Liver (tissue), 9 donors: ENCODE measurements around the gene UPK1A. TPM values are rescaled to one million over a fixed set of nuclear protein-coding genes. Genes with fewer than 3 reads are reported as not detected.

Experiments used
- DNase-seq: peaks from one replicate; pipeline ENCODE4 v3.0.0-alpha.2; 2017; ENCODE audit warnings: low spot score
- H3K27ac ChIP-seq, 2 donors: one replicate each; pipeline ENCODE4 v1.7.0; 2013; ENCODE audit warnings: inconsistent platforms in 2 of 2, low read length in 2 of 2, control low read depth in 1 of 2, low read depth in 1 of 2, mild to moderate bottlenecking in 1 of 2
- H3K27me3 ChIP-seq, 4 donors: one replicate each; pipeline versions ENCODE4 v1.6.1 to v1.7.0; 2013; ENCODE audit warnings: low read length in 3 of 4, inconsistent platforms in 1 of 4, mild to moderate bottlenecking in 1 of 4, moderate library complexity in 1 of 4; ENCODE audit not compliant: control insufficient read depth in 4 of 4, insufficient read depth in 4 of 4
- H3K36me3 ChIP-seq, 4 donors: one replicate each; pipeline versions ENCODE4 v1.6.1 to v1.7.0; 2013; ENCODE audit warnings: low read length in 3 of 4, mild to moderate bottlenecking in 3 of 4, low read depth in 1 of 4, moderate library complexity in 1 of 4; ENCODE audit not compliant: control insufficient read depth in 4 of 4, insufficient read depth in 3 of 4
- H3K4me1 ChIP-seq, 4 donors: one replicate each; pipeline versions ENCODE4 v1.6.1 to v1.7.0; 2013; ENCODE audit warnings: low read length in 3 of 4, mild to moderate bottlenecking in 3 of 4, moderate library complexity in 1 of 4; ENCODE audit not compliant: control insufficient read depth in 4 of 4, insufficient read depth in 4 of 4
- H3K4me3 ChIP-seq, 3 donors: one replicate each; pipeline versions ENCODE4 v1.6.1 to v1.7.0; 2013; ENCODE audit warnings: low read length in 3 of 3, control low read depth in 1 of 3, low read depth in 1 of 3, mild to moderate bottlenecking in 1 of 3
- H3K9ac ChIP-seq, 2 donors: one replicate each; pipeline ENCODE4 v1.7.0; 2013; ENCODE audit warnings: low read length in 2 of 2, mild to moderate bottlenecking in 2 of 2, moderate library complexity in 2 of 2, control low read depth in 1 of 2, low read depth in 1 of 2
- H3K9me3 ChIP-seq, 4 donors: one replicate each; pipeline versions ENCODE4 v1.6.1 to v1.7.0; 2013; ENCODE audit warnings: low read length in 3 of 4; ENCODE audit not compliant: control insufficient read depth in 4 of 4
- EGR1 ChIP-seq, 2 donors: IDR thresholded peaks; 2 replicates each; pipeline ENCODE4 v1.6.1; 2016 to 2018; ENCODE audit warnings: antibody characterized with exemption in 2 of 2, low read depth in 2 of 2
- FOXA1 ChIP-seq: IDR thresholded peaks from 2 replicates; pipeline ENCODE4 v1.6.1; 2016; ENCODE audit warnings: antibody characterized with exemption
- FOXA2 ChIP-seq: IDR thresholded peaks from 2 replicates; pipeline ENCODE4 v1.6.1; 2016; ENCODE audit warnings: antibody characterized with exemption
- GABPA ChIP-seq, 2 donors: IDR thresholded peaks in 1 of 2; conservative IDR thresholded peaks in 1 of 2; 2 replicates each; pipeline ENCODE4 v1.6.1; 2016; ENCODE audit warnings: antibody characterized with exemption in 2 of 2, mild to moderate bottlenecking in 1 of 2, moderate library complexity in 1 of 2
- HNF4A ChIP-seq, 2 donors: conservative IDR thresholded peaks; 2 replicates each; pipeline ENCODE4 v1.6.1; 2016; ENCODE audit warnings: antibody characterized with exemption in 2 of 2, mild to moderate bottlenecking in 2 of 2
- HNF4G ChIP-seq: IDR thresholded peaks from 2 replicates; pipeline ENCODE4 v1.6.1; 2016; ENCODE audit warnings: antibody characterized with exemption
- JUND ChIP-seq, 2 donors: IDR thresholded peaks; 2 replicates each; pipeline ENCODE4 v1.6.1; 2016; ENCODE audit warnings: antibody characterized with exemption in 2 of 2
- NR2F2 ChIP-seq: IDR thresholded peaks from 2 replicates; pipeline ENCODE4 v1.6.1; 2016; ENCODE audit warnings: antibody characterized with exemption
- RAD21 ChIP-seq, 2 donors: IDR thresholded peaks; 2 replicates each; pipeline ENCODE4 v1.6.1; 2016; ENCODE audit warnings: antibody characterized with exemption in 2 of 2, mild to moderate bottlenecking in 2 of 2
- RXRA ChIP-seq, 2 donors: IDR thresholded peaks; 2 replicates each; pipeline ENCODE4 v1.6.1; 2017 to 2018; ENCODE audit warnings: antibody characterized with exemption in 2 of 2, mild to moderate bottlenecking in 1 of 2
- SP1 ChIP-seq: IDR thresholded peaks from 2 replicates; pipeline ENCODE4 v1.6.1; 2018; ENCODE audit warnings: antibody characterized with exemption, mild to moderate bottlenecking
- TAF1 ChIP-seq: conservative IDR thresholded peaks from 2 replicates; pipeline ENCODE4 v1.6.1; 2016; ENCODE audit warnings: antibody characterized with exemption, mild to moderate bottlenecking
- YY1 ChIP-seq: IDR thresholded peaks from 2 replicates; pipeline ENCODE4 v1.6.1; 2016; ENCODE audit warnings: antibody characterized with exemption, mild to moderate bottlenecking
- WGBS: extraction: QIAGEN DNeasy Blood & Tissue Kit; methylation state at CpG from one replicate; pipeline ENCODE4 v1.1.7; 2013; 5-methylcytosine and 5-hydroxymethylcytosine counted together
- polyA plus RNA-seq, 2 donors: library from polyadenylated mRNA; stranded (reverse) in 1 of 2; unstranded in 1 of 2; fragments of 200-250 nt in 1 of 2; fragments of >200 nt in 1 of 2; fragmentation: Nextera tagmentation in 1 of 2; extraction: Ambion mirVana in 1 of 2; gene quantifications; one replicate each; pipeline versions ENCODE4 v1.2.1 to v1.2.3, GENCODE V29; 2013 to 2015
- total RNA-seq, 2 donors: library from RNA; depleted of rRNA; stranded (reverse); fragments of >200 nt; gene quantifications; one replicate each; pipeline ENCODE4 v1.2.3, GENCODE V29; 2014
- TF ChIP-seq, protein P1 (sequence below): IDR thresholded peaks from 2 replicates; pipeline ENCODE4 v1.6.1; 2016; ENCODE audit warnings: antibody characterized with exemption
- TF ChIP-seq, protein P2 (sequence below): fragments of 150-350 bp; IDR thresholded peaks from 2 replicates; pipeline ENCODE4 v1.5.1; 2017; ENCODE audit warnings: improper control_type of control experiment, low read depth, low read length; ENCODE audit not compliant: missing input control
- TF ChIP-seq, protein P3 (sequence below): IDR thresholded peaks from 2 replicates; pipeline ENCODE4 v1.6.1; 2016; ENCODE audit warnings: antibody characterized with exemption
- TF ChIP-seq, protein P4 (sequence below): IDR thresholded peaks from 2 replicates; pipeline ENCODE4 v1.6.1; 2016; ENCODE audit warnings: antibody characterized with exemption
- TF ChIP-seq, protein P5 (sequence below): IDR thresholded peaks from 2 replicates; pipeline ENCODE4 v1.6.1; 2016; ENCODE audit warnings: antibody characterized with exemption, mild to moderate bottlenecking
- donor health status: healthy.
- donor health status: healthy.
- donor health status: healthy.
- donor health status: healthy.
- donor health status: healthy.

Gene UPK1A
- total and polyA plus RNA-seq, 4 donors = 0.10 to 0.56 TPM; not detected in 2

DNA sequence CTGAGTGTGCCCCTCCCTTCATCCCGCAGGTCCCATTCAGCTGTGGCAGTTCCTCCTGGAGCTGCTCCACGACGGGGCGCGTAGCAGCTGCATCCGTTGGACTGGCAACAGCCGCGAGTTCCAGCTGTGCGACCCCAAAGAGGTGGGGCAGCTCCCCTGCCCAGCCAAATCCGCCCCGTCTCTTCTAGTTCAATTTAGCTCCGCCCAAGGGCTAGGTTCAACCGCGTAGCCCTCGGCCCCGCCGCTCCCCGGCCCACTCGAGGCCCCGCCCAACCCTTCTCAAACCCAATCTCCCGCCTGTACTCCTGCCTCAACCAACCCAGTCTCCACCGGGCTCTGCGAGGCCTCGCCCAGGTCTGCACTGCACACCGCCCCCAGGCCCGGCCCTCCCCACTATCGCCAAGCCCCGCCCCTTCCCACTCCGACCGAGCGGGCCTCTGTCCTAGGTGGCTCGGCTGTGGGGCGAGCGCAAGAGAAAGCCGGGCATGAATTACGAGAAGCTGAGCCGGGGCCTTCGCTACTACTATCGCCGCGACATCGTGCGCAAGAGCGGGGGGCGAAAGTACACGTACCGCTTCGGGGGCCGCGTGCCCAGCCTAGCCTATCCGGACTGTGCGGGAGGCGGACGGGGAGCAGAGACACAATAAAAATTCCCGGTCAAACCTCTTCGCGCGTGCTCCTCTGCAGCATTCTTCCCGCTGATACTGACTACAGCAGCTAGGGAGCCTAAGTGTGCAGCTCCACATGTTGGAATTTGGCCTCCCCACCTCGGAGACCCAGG, 21.9 kb upstream of the UPK1A start:
- TF ChIP-seq TAF1 (peak; percentile 50), FOXA2 (no peak), GABPA (IDR thresholded peaks at IDR 0.05 in 1 of 2, conservative IDR thresholded peaks at IDR 0.05 in 1 of 2) (peak in 1 of 2 donors; percentile 63), NR2F2 (peak; percentile 16), JUND (IDR thresholded peaks at IDR 0.05) (no peak), HNF4G (no peak), RXRA (IDR thresholded peaks at IDR 0.05) (peak; percentile 14 to 39), HNF4A (conservative IDR thresholded peaks at IDR 0.05) (peak in 1 of 2 donors; percentile 38), SP1 (peak; percentile 87), YY1 (peak; percentile 58), RAD21 (IDR thresholded peaks at IDR 0.05) (peak in 1 of 2 donors; percentile 4), EGR1 (IDR thresholded peaks at IDR 0.05; ENCODE audit: low read depth in 2 of 2) (peak in 1 of 2 donors; percentile 22), FOXA1 (no peak)
- TF ChIP-seq, protein P1, sequence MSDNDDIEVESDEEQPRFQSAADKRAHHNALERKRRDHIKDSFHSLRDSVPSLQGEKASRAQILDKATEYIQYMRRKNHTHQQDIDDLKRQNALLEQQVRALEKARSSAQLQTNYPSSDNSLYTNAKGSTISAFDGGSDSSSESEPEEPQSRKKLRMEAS = no peak
- TF ChIP-seq, protein P2, sequence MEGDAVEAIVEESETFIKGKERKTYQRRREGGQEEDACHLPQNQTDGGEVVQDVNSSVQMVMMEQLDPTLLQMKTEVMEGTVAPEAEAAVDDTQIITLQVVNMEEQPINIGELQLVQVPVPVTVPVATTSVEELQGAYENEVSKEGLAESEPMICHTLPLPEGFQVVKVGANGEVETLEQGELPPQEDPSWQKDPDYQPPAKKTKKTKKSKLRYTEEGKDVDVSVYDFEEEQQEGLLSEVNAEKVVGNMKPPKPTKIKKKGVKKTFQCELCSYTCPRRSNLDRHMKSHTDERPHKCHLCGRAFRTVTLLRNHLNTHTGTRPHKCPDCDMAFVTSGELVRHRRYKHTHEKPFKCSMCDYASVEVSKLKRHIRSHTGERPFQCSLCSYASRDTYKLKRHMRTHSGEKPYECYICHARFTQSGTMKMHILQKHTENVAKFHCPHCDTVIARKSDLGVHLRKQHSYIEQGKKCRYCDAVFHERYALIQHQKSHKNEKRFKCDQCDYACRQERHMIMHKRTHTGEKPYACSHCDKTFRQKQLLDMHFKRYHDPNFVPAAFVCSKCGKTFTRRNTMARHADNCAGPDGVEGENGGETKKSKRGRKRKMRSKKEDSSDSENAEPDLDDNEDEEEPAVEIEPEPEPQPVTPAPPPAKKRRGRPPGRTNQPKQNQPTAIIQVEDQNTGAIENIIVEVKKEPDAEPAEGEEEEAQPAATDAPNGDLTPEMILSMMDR = no peak
- TF ChIP-seq, protein P3, sequence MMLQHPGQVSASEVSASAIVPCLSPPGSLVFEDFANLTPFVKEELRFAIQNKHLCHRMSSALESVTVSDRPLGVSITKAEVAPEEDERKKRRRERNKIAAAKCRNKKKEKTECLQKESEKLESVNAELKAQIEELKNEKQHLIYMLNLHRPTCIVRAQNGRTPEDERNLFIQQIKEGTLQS = no peak
- TF ChIP-seq, protein P4, sequence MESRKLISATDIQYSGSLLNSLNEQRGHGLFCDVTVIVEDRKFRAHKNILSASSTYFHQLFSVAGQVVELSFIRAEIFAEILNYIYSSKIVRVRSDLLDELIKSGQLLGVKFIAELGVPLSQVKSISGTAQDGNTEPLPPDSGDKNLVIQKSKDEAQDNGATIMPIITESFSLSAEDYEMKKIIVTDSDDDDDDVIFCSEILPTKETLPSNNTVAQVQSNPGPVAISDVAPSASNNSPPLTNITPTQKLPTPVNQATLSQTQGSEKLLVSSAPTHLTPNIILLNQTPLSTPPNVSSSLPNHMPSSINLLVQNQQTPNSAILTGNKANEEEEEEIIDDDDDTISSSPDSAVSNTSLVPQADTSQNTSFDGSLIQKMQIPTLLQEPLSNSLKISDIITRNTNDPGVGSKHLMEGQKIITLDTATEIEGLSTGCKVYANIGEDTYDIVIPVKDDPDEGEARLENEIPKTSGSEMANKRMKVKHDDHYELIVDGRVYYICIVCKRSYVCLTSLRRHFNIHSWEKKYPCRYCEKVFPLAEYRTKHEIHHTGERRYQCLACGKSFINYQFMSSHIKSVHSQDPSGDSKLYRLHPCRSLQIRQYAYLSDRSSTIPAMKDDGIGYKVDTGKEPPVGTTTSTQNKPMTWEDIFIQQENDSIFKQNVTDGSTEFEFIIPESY = no peak
- TF ChIP-seq, protein P5, sequence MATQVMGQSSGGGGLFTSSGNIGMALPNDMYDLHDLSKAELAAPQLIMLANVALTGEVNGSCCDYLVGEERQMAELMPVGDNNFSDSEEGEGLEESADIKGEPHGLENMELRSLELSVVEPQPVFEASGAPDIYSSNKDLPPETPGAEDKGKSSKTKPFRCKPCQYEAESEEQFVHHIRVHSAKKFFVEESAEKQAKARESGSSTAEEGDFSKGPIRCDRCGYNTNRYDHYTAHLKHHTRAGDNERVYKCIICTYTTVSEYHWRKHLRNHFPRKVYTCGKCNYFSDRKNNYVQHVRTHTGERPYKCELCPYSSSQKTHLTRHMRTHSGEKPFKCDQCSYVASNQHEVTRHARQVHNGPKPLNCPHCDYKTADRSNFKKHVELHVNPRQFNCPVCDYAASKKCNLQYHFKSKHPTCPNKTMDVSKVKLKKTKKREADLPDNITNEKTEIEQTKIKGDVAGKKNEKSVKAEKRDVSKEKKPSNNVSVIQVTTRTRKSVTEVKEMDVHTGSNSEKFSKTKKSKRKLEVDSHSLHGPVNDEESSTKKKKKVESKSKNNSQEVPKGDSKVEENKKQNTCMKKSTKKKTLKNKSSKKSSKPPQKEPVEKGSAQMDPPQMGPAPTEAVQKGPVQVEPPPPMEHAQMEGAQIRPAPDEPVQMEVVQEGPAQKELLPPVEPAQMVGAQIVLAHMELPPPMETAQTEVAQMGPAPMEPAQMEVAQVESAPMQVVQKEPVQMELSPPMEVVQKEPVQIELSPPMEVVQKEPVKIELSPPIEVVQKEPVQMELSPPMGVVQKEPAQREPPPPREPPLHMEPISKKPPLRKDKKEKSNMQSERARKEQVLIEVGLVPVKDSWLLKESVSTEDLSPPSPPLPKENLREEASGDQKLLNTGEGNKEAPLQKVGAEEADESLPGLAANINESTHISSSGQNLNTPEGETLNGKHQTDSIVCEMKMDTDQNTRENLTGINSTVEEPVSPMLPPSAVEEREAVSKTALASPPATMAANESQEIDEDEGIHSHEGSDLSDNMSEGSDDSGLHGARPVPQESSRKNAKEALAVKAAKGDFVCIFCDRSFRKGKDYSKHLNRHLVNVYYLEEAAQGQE = peak; percentile 71
- Histone ChIP-seq H3K4me3 (peak overlapping the region; percentile 67 to 83 (median 75)), H3K9ac (peak overlapping the region; percentile 26 to 78), H3K36me3 (no peaks in the 10 kb centered on the region), H3K27me3 (no peaks in the 10 kb centered on the region), H3K27ac (peak overlapping the region; percentile 92 to 93), H3K4me1 (peaks cover 4 to 27% (median 18%) of the 10 kb centered on the region in 4 donors), H3K9me3 (no peaks in the 10 kb centered on the region)
- under 1% methylated on average over 60 of the region's 60 CpGs for WGBS
- DNase-seq = peak; percentile 94
